SHP77 treated with DMSO at 0.1 percent for 48 hours (cell line): Measurements from ENCODE around the gene KDM5B.
A peak's percentile ranks its signal among the peaks of the same experiment; 100 is the strongest.
"Not testable (repeated sequence)": the region's sequence is repeated elsewhere in the genome, so short reads cannot be mapped to it uniquely, and the experiment has no call there.

Experiments
- DNase-seq: peaks from one replicate; lab custom pipeline; 2025; lab: John Stamatoyannopoulos, UW

The KDM5B gene

GRCh38 chr1:202807926-202808757, at the start of gene KDM5B:
KDM5B (minus strand) TSS chr1:202808421; CDS start chr1:202808305, 116 bp downstream.
- peak; percentile 15 for DNase-seq

- DNase-seq = no peak
Observed at GRCh38 chr1:202857136-202857610, 49.0 kb upstream of the KDM5B start.

GRCh38 chr1:202856014-202856413, 47.8 kb upstream of the KDM5B start:
- no peak for DNase-seq

GRCh38 chr1:202854787-202855186, 46.6 kb upstream of the KDM5B start:
- DNase-seq = no peak

- no peak for DNase-seq
Observed at GRCh38 chr1:202852163-202852904, 44.1 kb upstream of the KDM5B start.

- DNase-seq = no peak
Observed at GRCh38 chr1:202850593-202851362, 42.6 kb upstream of the KDM5B start.

- no peak for DNase-seq
Observed at GRCh38 chr1:202848191-202848542, 39.9 kb upstream of the KDM5B start.

- no peak for DNase-seq
Observed at GRCh38 chr1:202844935-202845334, 36.7 kb upstream of the KDM5B start.

GRCh38 chr1:202844259-202844658, 36.0 kb upstream of the KDM5B start:
- DNase-seq = no peak

- DNase-seq = no peak
Observed at GRCh38 chr1:202843081-202843480, 34.9 kb upstream of the KDM5B start.

- no peak for DNase-seq
Observed at GRCh38 chr1:202837746-202838262, 29.6 kb upstream of the KDM5B start.

- no peak for DNase-seq
Observed at GRCh38 chr1:202836623-202837403, 28.6 kb upstream of the KDM5B start.

- DNase-seq = no peak
Observed at GRCh38 chr1:202835548-202836072, 27.4 kb upstream of the KDM5B start.

GRCh38 chr1:202834771-202835547, 26.7 kb upstream of the KDM5B start:
- no peak for DNase-seq

- no peak for DNase-seq
Observed at GRCh38 chr1:202831906-202832305, 23.7 kb upstream of the KDM5B start.

GRCh38 chr1:202829223-202829622, 21.0 kb upstream of the KDM5B start:
- not testable (repeated sequence) for DNase-seq

GRCh38 chr1:202825748-202826147, 17.5 kb upstream of the KDM5B start:
- DNase-seq = no peak

- no peak for DNase-seq
Observed at GRCh38 chr1:202821467-202821866, 13.2 kb upstream of the KDM5B start.

GRCh38 chr1:202818819-202819218, 10.6 kb upstream of the KDM5B start:
- DNase-seq = no peak

- no peak for DNase-seq
Observed at GRCh38 chr1:202815120-202815519, 6.9 kb upstream of the KDM5B start.
